ENCODE measurements around the gene SPATA31C1. TPM values are rescaled to one million over a fixed set of nuclear protein-coding genes. Genes with fewer than 3 reads are reported as not detected.
"Not testable (repeated sequence)": the region's sequence is repeated elsewhere in the genome, so short reads cannot be mapped to it uniquely, and the experiment has no call there.

SPATA31C1 gene
- total RNA-seq, 2 experiments from 2014 or later: not detected

GRCh38 chr9:87924851-87925250 is 7.1 kb downstream of the SPATA31C1 start:
- H3K79me2 ChIP-seq (ENCODE audit: insufficient read depth, low read depth, low read length); H2AFZ ChIP-seq (ENCODE audit: low read length); POLR2A ChIA-PET; H3K36me3 ChIP-seq (ENCODE audit: insufficient read depth, low read length); DNase-seq (ENCODE audit: low spot score); BruUV-seq (replicated peaks); H3K4me3 ChIP-seq (ENCODE audit: low read depth, low read length, poor library complexity, severe bottlenecking); H3K4me1 ChIP-seq (ENCODE audit: insufficient read depth, low read length, poor library complexity, severe bottlenecking); H3K4me2 ChIP-seq (ENCODE audit: low read length); H4K20me1 ChIP-seq (ENCODE audit: insufficient read depth, low read length); H3K9me2 ChIP-seq (ENCODE audit: insufficient read depth, low read length); H3K27ac ChIP-seq (ENCODE audit: low read depth, low read length, poor library complexity, severe bottlenecking); H3K9me3 ChIP-seq (ENCODE audit: low read length); CTCF ChIA-PET (ENCODE audit: unreplicated experiment); intact Hi-C loops (cut with micrococcal nuclease; ENCODE audit: unreplicated experiment): not testable (repeated sequence)

- H3K27ac ChIP-seq (ENCODE audit: low read depth, low read length, poor library complexity, severe bottlenecking); H3K79me2 ChIP-seq (ENCODE audit: insufficient read depth, low read depth, low read length); DNase-seq (ENCODE audit: low spot score); H3K4me1 ChIP-seq (ENCODE audit: insufficient read depth, low read length, poor library complexity, severe bottlenecking); H2AFZ ChIP-seq (ENCODE audit: low read length); H3K9me3 ChIP-seq (ENCODE audit: low read length); H4K20me1 ChIP-seq (ENCODE audit: insufficient read depth, low read length); POLR2A ChIA-PET; H3K4me2 ChIP-seq (ENCODE audit: low read length); CTCF ChIA-PET (ENCODE audit: unreplicated experiment); H3K9me2 ChIP-seq (ENCODE audit: insufficient read depth, low read length); H3K36me3 ChIP-seq (ENCODE audit: insufficient read depth, low read length); intact Hi-C loops (cut with micrococcal nuclease; ENCODE audit: unreplicated experiment); BruUV-seq (replicated peaks); H3K4me3 ChIP-seq (ENCODE audit: low read depth, low read length, poor library complexity, severe bottlenecking): not testable (repeated sequence)
Measured at GRCh38 chr9:87929152-87929551, 11.4 kb downstream of the SPATA31C1 start.

- intact Hi-C loops (cut with micrococcal nuclease; ENCODE audit: unreplicated experiment); POLR2A ChIA-PET; H3K79me2 ChIP-seq (ENCODE audit: insufficient read depth, low read depth, low read length); H2AFZ ChIP-seq (ENCODE audit: low read length); H3K9me3 ChIP-seq (ENCODE audit: low read length); H3K4me2 ChIP-seq (ENCODE audit: low read length); DNase-seq (ENCODE audit: low spot score); H3K36me3 ChIP-seq (ENCODE audit: insufficient read depth, low read length); H4K20me1 ChIP-seq (ENCODE audit: insufficient read depth, low read length); H3K9me2 ChIP-seq (ENCODE audit: insufficient read depth, low read length); H3K4me1 ChIP-seq (ENCODE audit: insufficient read depth, low read length, poor library complexity, severe bottlenecking); H3K27ac ChIP-seq (ENCODE audit: low read depth, low read length, poor library complexity, severe bottlenecking); CTCF ChIA-PET (ENCODE audit: unreplicated experiment); H3K4me3 ChIP-seq (ENCODE audit: low read depth, low read length, poor library complexity, severe bottlenecking); BruUV-seq (replicated peaks): not testable (repeated sequence)
Measured at GRCh38 chr9:87934444-87934843, 16.7 kb downstream of the SPATA31C1 start.

- H3K4me2 ChIP-seq (ENCODE audit: low read length); POLR2A ChIA-PET; H3K9me2 ChIP-seq (ENCODE audit: insufficient read depth, low read length); CTCF ChIA-PET (ENCODE audit: unreplicated experiment); H3K4me1 ChIP-seq (ENCODE audit: insufficient read depth, low read length, poor library complexity, severe bottlenecking); intact Hi-C loops (cut with micrococcal nuclease; ENCODE audit: unreplicated experiment); H3K9me3 ChIP-seq (ENCODE audit: low read length); H2AFZ ChIP-seq (ENCODE audit: low read length); H3K4me3 ChIP-seq (ENCODE audit: low read depth, low read length, poor library complexity, severe bottlenecking); H3K36me3 ChIP-seq (ENCODE audit: insufficient read depth, low read length); H3K79me2 ChIP-seq (ENCODE audit: insufficient read depth, low read depth, low read length); BruUV-seq (replicated peaks); H4K20me1 ChIP-seq (ENCODE audit: insufficient read depth, low read length); H3K27ac ChIP-seq (ENCODE audit: low read depth, low read length, poor library complexity, severe bottlenecking); DNase-seq (ENCODE audit: low spot score): not testable (repeated sequence)
Measured at GRCh38 chr9:87937352-87937751, 19.6 kb downstream of the SPATA31C1 start.

- H2AFZ ChIP-seq (ENCODE audit: low read length); BruUV-seq (replicated peaks); H3K27ac ChIP-seq (ENCODE audit: low read depth, low read length, poor library complexity, severe bottlenecking); H3K36me3 ChIP-seq (ENCODE audit: insufficient read depth, low read length); H3K4me3 ChIP-seq (ENCODE audit: low read depth, low read length, poor library complexity, severe bottlenecking); H4K20me1 ChIP-seq (ENCODE audit: insufficient read depth, low read length); H3K4me2 ChIP-seq (ENCODE audit: low read length); CTCF ChIA-PET (ENCODE audit: unreplicated experiment); H3K4me1 ChIP-seq (ENCODE audit: insufficient read depth, low read length, poor library complexity, severe bottlenecking); DNase-seq (ENCODE audit: low spot score); H3K79me2 ChIP-seq (ENCODE audit: insufficient read depth, low read depth, low read length); POLR2A ChIA-PET; H3K9me3 ChIP-seq (ENCODE audit: low read length); intact Hi-C loops (cut with micrococcal nuclease; ENCODE audit: unreplicated experiment); H3K9me2 ChIP-seq (ENCODE audit: insufficient read depth, low read length): not testable (repeated sequence)
Measured at GRCh38 chr9:87937918-87938317, 20.2 kb downstream of the SPATA31C1 start.

GRCh38 chr9:87938336-87938735 is 20.6 kb downstream of the SPATA31C1 start:
- H3K79me2 ChIP-seq (ENCODE audit: insufficient read depth, low read depth, low read length); BruUV-seq (replicated peaks); H4K20me1 ChIP-seq (ENCODE audit: insufficient read depth, low read length); H3K27ac ChIP-seq (ENCODE audit: low read depth, low read length, poor library complexity, severe bottlenecking); H3K4me1 ChIP-seq (ENCODE audit: insufficient read depth, low read length, poor library complexity, severe bottlenecking); H3K4me3 ChIP-seq (ENCODE audit: low read depth, low read length, poor library complexity, severe bottlenecking); intact Hi-C loops (cut with micrococcal nuclease; ENCODE audit: unreplicated experiment); CTCF ChIA-PET (ENCODE audit: unreplicated experiment); H2AFZ ChIP-seq (ENCODE audit: low read length); H3K4me2 ChIP-seq (ENCODE audit: low read length); H3K9me3 ChIP-seq (ENCODE audit: low read length); DNase-seq (ENCODE audit: low spot score); POLR2A ChIA-PET; H3K9me2 ChIP-seq (ENCODE audit: insufficient read depth, low read length); H3K36me3 ChIP-seq (ENCODE audit: insufficient read depth, low read length): not testable (repeated sequence)

GRCh38 chr9:87939096-87939495 is 21.3 kb downstream of the SPATA31C1 start:
- BruUV-seq (replicated peaks); H3K9me3 ChIP-seq (ENCODE audit: low read length); H3K4me2 ChIP-seq (ENCODE audit: low read length); H3K27ac ChIP-seq (ENCODE audit: low read depth, low read length, poor library complexity, severe bottlenecking); CTCF ChIA-PET (ENCODE audit: unreplicated experiment); POLR2A ChIA-PET; intact Hi-C loops (cut with micrococcal nuclease; ENCODE audit: unreplicated experiment); DNase-seq (ENCODE audit: low spot score); H4K20me1 ChIP-seq (ENCODE audit: insufficient read depth, low read length); H3K9me2 ChIP-seq (ENCODE audit: insufficient read depth, low read length); H2AFZ ChIP-seq (ENCODE audit: low read length); H3K4me3 ChIP-seq (ENCODE audit: low read depth, low read length, poor library complexity, severe bottlenecking); H3K36me3 ChIP-seq (ENCODE audit: insufficient read depth, low read length); H3K4me1 ChIP-seq (ENCODE audit: insufficient read depth, low read length, poor library complexity, severe bottlenecking); H3K79me2 ChIP-seq (ENCODE audit: insufficient read depth, low read depth, low read length): not testable (repeated sequence)
